ENCODE data around the gene RDX. TPM values are rescaled to one million over a fixed set of nuclear protein-coding genes. Genes with fewer than 3 reads are reported as not detected.

The RDX gene
- total RNA-seq, 2 donors from 2014 or later: 17.9 to 20.5 TPM

DNA sequence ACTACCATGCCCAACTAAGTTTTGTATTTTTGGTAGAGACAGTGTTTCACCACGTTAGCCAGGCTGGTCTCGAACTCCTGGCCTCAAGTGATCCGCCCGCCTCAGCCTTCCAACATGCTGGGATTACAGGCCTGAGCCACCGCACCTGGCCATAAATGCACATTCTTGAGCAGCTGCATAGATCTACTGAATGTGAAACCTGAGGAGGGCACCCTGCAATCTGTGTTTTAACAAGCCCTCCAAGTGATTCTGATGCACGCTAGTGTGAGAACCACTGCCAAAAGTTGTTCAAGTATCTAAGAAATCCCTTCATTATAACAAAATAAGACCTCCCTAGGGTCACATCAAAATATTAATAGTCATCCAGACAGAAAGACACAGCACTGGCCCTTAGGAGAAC is 89.3 kb downstream of the RDX start:
- Histone ChIP-seq H3K9me3 (no peaks in the 10 kb centered on the region), H3K4me1 (no peaks in the 10 kb centered on the region), H3K9ac (ENCODE audit: low read depth in 2 of 2, low read length in 2 of 2) (no peak overlapping the region), H3K36me3 (no peaks in the 10 kb centered on the region), H3K27me3 (no peaks in the 10 kb centered on the region), H3K27ac (no peak overlapping the region), H3K4me3 (no peak overlapping the region)
- intact Hi-C loops (cut with DNase I): no loop called here
- no peak for DNase-seq
- TF ChIP-seq, protein P1, sequence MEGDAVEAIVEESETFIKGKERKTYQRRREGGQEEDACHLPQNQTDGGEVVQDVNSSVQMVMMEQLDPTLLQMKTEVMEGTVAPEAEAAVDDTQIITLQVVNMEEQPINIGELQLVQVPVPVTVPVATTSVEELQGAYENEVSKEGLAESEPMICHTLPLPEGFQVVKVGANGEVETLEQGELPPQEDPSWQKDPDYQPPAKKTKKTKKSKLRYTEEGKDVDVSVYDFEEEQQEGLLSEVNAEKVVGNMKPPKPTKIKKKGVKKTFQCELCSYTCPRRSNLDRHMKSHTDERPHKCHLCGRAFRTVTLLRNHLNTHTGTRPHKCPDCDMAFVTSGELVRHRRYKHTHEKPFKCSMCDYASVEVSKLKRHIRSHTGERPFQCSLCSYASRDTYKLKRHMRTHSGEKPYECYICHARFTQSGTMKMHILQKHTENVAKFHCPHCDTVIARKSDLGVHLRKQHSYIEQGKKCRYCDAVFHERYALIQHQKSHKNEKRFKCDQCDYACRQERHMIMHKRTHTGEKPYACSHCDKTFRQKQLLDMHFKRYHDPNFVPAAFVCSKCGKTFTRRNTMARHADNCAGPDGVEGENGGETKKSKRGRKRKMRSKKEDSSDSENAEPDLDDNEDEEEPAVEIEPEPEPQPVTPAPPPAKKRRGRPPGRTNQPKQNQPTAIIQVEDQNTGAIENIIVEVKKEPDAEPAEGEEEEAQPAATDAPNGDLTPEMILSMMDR (IDR thresholded peaks at IDR 0.05): no peak

DNA sequence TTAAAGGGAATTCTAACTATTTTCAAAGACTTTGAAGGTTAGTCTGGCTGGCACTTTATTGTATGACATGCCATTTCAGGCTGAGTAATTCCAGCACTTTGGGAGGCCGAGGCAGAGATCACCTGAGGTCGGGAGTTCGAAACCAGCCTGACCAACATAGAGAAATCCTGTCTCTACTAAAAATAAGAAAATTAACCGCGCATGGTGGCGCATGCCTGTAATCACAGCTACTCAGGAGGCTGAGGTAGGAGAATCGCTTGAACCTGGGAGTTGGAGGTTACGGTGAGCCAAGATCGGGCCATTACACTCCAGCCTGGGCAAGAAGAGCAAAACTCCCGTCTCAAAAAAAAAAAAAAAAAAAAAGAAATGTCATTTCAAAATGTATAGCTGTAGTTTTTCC is 95.6 kb downstream of the RDX start:
- Histone ChIP-seq H3K9me3 (no peaks in the 10 kb centered on the region), H3K9ac (ENCODE audit: low read depth in 2 of 2, low read length in 2 of 2) (no peak overlapping the region), H3K4me1 (no peaks in the 10 kb centered on the region), H3K4me3 (no peak overlapping the region), H3K27ac (no peak overlapping the region), H3K27me3 (no peaks in the 10 kb centered on the region), H3K36me3 (no peaks in the 10 kb centered on the region)
- intact Hi-C loops (cut with DNase I): no loop called here
- DNase-seq: no peak
- TF ChIP-seq, protein P1 (IDR thresholded peaks at IDR 0.05): no peak

DNA sequence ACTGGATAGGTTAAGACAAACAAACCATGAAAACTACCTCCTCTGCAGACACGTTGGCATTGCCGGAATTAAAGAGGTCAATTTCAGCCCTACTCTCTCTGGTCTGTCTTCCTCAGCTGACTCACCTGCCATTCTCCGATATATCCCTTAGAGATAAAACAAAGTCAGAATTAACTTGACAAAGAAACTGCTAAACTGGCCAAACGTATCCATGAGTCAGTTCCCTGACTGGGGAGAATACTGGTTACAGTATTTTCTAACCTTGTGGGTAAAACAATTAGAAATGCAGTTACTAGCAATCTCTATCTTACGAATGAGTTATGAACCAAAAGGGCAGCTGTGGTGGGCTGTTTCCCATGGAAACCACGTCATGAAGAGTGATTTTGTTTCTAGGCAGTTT is 96.2 kb downstream of the RDX start:
- no peak overlapping the region for H3K9ac ChIP-seq (ENCODE audit: low read depth in 2 of 2, low read length in 2 of 2)
- H3K27me3 ChIP-seq: no peaks in the 10 kb centered on the region
- TF ChIP-seq, protein P1 (IDR thresholded peaks at IDR 0.05): no peak
- intact Hi-C loops (cut with DNase I): no loop called here
- H3K9me3 ChIP-seq: no peaks in the 10 kb centered on the region
- H3K4me3 ChIP-seq: no peak overlapping the region
- H3K4me1 ChIP-seq: no peaks in the 10 kb centered on the region
- no peak for DNase-seq
- no peak overlapping the region for H3K27ac ChIP-seq
- no peaks in the 10 kb centered on the region for H3K36me3 ChIP-seq

DNA sequence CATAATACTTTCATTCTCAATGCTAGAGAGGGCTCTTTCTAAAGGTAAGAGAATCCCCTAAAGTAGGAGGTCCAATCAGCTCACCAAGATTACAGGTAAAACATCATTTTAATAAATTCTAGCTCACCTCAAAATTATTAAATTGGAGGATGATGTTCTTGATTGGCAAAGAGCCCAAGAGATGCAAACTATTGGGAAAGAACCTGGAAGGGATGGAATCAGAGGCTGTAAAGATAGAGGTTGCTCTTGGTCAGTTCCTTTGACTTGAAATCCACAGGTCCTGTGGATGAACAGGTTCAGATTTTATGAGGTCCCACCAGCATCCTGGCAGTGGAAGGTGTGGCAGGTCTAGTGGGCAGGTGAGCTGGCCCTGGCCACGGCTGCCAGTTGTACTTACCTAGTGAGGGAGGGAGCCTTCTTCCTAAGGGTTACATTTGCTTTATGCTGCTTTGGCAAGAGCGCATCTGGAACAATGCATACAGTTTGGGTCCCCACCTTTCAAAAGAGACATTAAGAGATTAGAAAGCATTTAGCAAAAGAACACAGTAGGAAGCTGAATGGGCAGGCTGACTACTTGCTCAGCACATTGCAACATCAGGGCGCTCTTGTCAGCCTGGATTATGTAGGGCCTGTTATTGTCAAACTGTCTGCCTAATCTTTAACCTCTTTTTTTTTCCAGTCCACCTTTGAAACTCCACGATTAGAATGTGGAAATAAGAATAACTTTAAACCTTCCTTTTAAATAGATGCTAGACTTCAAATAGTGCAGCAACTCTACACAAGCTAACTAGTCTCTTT is 97.0 kb downstream of the RDX start:
- Histone ChIP-seq H3K4me1 (no peaks in the 10 kb centered on the region), H3K9me3 (no peaks in the 10 kb centered on the region), H3K27ac (no peak overlapping the region), H3K9ac (ENCODE audit: low read depth in 2 of 2, low read length in 2 of 2) (no peak overlapping the region), H3K4me3 (no peak overlapping the region), H3K27me3 (no peaks in the 10 kb centered on the region), H3K36me3 (no peaks in the 10 kb centered on the region)
- no peak for DNase-seq
- intact Hi-C loops (cut with DNase I): loop anchor here (2.0 to 10.0 kb wide), 2 partner anchors 177 to 255 kb away; no protein-coding TSS in a partner anchor
- TF ChIP-seq, protein P1 (IDR thresholded peaks at IDR 0.05): no peak

DNA sequence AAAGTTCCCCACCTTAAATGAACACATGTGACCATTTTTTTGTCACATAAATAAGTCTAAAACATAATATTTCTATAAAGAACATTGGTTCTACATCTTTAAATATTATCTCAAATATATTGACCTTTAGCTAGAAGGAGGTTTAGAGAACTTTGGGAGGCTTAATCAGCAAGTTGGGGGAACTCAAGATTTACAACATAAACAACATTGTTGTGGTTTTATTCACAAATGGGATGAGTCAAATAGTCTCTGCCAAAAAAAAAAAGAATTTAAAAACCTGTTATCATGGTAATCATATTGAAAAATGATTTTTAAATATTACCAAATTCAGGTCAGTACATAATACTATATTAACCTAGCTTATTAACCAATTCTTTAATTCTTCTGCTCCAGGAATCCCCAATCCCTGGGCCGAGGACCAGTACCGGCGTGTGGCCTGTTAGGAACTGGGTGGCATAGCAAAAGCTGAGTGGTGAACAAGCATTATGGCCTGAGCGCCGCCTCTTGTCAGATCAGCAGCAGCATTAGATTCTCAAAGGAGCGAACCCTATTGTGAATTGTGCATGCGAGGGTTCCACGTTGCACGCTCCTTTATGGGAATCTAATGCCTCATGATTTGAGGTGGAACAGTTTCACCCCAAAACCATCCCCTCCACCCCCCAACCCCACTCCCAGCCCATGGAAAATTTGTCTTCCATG is 98.2 kb downstream of the RDX start:
- Histone ChIP-seq H3K4me1 (no peaks in the 10 kb centered on the region), H3K27ac (no peak overlapping the region), H3K4me3 (no peak overlapping the region), H3K36me3 (no peaks in the 10 kb centered on the region), H3K9ac (ENCODE audit: low read depth in 2 of 2, low read length in 2 of 2) (no peak overlapping the region), H3K9me3 (no peaks in the 10 kb centered on the region), H3K27me3 (no peaks in the 10 kb centered on the region)
- no peak for DNase-seq
- intact Hi-C loops (cut with DNase I): loop anchor here (2.0 to 10.0 kb wide), 2 partner anchors 179 to 253 kb away; no protein-coding TSS in a partner anchor
- TF ChIP-seq, protein P1 (IDR thresholded peaks at IDR 0.05): no peak
